ENCODE results near the gene RHEX.

- TF ChIP-seq EZH2 (IDR thresholded peaks at IDR 0.05; ENCODE audit: borderline replicate concordance, insufficient read depth, low read depth, low read length, poor library complexity, severe bottlenecking): no peak
- TF ChIP-seq CTCF (IDR thresholded peaks at IDR 0.05): no peak
Observed at GRCh38 chr1:206040328-206040727, 12.6 kb upstream of the RHEX start.
